Measurements from ENCODE around the gene HDAC2.
"Not testable (repeated sequence)": the region's sequence is repeated elsewhere in the genome, so short reads cannot be mapped to it uniquely, and the experiment has no call there.

The HDAC2 gene

DNA sequence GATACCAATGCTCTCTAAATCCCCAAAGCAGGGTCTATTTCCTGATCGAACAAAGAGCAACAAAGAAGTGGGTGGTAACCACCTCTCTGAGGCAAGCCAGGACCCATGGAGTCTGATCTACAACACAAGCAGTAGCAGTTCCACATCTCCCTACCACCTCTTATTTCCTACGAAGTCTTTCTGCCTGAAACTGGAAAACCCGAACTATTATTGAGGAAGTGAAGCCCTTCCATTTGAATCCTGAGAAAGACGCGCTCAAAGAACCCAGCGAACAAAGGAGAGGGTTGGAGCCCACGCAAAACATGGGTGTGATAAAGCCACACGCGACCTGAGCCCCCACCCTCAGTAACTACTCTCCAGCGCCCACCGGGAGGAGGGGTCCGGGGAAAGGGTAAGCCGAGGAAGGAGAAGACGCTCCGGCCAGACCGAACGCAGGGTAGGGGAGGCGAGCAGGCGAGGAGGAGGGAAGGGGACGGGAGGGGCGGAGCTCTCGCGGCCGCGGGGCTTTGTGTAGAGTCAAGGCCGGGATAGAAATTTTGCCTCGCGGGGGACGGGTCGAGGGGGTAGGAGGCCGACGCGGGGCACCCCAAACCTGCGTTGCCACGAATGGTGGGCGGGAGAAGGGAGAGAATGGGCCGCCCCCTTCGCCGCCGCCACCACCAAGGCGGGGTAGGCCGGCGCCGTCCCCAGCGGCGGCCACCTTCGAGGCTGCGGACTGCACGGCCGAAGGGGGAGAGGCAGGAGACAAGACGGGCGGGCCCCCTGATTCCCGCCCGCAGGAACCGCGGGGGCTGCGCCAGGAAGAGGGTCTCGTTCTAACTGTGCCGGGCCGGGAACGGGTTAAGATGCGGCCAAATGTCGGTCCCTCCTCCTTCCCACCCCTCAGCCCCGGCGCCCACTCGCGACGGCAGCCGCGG, 802 bp downstream of the HDAC2 start:
- DNase-seq: peak; percentile 77

DNA sequence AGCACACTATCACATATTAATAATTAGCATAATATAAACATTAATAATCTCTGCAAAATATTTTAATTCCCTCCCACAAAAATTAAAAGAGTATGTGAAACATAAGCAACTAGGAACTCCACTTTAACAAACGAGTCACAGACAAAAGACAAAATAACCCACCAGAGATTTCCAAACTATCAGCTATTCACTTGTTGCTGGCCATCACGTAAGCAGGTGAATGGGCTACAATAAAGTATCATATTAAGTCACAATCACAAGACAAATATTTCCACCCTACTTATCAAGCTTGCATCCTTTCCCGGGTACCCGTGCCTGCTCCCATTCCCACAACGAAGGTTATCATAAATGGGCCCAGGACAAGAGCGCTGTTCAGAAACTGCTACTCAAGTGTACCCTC, 2.5 kb downstream of the HDAC2 start:
- no peak for DNase-seq

- DNase-seq: no peak
Observed at GRCh38 chr6:113967777-113968176, 3.2 kb downstream of the HDAC2 start.

GRCh38 chr6:113960795-113961194, 10.2 kb downstream of the HDAC2 start:
- no peak for DNase-seq

DNA sequence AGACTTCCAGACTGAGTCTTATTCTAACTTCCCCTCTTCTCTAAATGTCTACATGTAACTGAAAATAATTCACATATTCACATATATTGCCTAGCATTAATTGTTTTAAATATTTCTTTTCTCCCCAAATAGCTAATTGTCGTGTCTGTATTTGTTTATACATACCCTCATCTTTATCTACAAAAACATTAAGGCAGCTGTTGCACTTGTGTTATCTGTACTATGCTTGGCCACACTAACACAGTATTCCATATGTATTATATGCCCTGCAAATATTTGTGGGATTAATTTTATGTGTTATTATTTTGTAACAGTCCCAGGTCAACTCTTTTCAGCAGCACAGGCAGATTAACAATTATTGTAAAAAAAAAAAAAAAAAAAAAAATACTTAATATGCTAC, 11.7 kb downstream of the HDAC2 start:
- no peak for DNase-seq

DNA sequence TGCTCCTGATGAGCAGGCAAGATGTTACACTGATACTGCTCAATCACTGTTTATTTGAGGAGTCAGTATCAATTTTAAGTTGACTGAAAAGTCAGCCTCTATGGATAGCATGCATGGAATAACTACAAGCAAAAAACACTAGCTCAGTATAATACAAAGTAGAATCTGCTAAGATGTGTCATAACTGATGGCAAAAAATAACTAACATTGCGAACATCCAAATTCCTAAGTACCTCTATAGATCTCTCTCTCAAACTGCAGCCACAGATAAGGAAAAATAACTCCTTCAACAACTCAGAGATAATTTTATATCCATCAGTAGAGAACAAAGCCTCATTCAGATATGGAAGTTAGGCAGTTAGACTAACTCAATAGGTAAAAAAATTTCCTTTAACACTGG, 16.3 kb downstream of the HDAC2 start:
- no peak for DNase-seq

GRCh38 chr6:113953346-113953745, 17.6 kb downstream of the HDAC2 start:
- DNase-seq: no peak

DNA sequence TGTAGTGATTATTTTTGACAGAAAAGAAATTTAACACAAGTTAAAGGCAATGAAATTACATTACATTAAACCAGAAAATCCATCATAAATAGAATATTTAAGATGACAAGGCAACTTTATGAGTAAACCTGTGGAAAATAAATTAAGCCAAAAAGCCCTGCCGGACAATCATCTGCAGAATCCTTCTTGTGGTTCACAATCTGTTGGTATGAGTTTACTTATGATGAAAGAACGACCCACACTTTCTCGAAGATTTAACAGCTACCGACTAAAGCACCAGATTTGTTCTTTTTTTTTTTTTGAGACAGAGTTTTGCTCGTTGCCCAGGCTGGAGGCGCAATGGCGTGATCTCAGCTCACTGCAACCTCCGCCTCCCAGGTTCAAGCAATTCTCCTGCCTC, 21.4 kb downstream of the HDAC2 start:
- DNase-seq: no peak

GRCh38 chr6:113944701-113945100, 26.2 kb downstream of the HDAC2 start:
- no peak for DNase-seq

- no peak for DNase-seq
Observed at GRCh38 chr6:113939825-113940224, 31.1 kb downstream of the HDAC2 start.

- DNase-seq: no peak
Observed at GRCh38 chr6:113936093-113936934, 34.6 kb downstream of the HDAC2 start.

DNA sequence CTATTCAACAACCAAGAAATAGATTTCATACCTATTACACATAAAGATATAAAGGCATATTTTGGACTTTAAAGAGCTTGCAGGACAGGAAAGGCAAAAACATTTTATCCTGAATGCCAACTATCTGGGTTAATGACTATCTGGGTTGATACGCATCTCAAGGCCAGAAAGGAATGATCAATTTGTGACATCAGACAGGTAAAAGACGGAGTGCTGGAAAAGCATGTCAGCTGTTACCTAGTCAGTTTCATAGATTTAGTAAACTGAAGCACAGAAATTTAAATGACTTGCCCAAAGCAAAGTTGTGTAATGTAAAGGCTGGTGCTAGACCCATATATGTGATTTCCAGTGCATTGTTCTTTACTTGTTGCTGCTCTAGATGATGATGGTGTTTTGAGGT, 36.8 kb downstream of the HDAC2 start:
- no peak for DNase-seq

- not testable (repeated sequence) for DNase-seq
Observed at GRCh38 chr6:113931907-113932306, 39.0 kb downstream of the HDAC2 start.

DNA sequence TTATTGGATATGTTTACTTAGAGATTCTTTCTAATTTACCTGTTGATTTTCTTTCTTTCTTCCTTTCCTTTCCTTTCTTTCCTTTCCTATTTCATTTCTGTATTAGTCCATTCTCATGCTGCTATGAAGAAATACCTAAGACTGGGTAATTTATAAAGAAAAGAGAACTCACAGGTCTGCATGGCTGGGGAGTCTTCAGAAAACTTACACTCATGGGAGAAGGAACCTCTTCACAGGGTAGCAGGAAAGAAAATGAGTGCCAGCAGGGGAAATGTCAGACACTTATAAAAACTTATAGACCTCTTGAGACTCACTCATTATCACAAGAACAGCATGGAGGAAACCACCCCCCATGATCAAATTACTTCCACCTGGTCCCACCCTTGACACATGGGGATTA, 40.8 kb downstream of the HDAC2 start:
- no peak for DNase-seq

GRCh38 chr6:113927001-113927400, 43.9 kb downstream of the HDAC2 start:
- DNase-seq: no peak

DNA sequence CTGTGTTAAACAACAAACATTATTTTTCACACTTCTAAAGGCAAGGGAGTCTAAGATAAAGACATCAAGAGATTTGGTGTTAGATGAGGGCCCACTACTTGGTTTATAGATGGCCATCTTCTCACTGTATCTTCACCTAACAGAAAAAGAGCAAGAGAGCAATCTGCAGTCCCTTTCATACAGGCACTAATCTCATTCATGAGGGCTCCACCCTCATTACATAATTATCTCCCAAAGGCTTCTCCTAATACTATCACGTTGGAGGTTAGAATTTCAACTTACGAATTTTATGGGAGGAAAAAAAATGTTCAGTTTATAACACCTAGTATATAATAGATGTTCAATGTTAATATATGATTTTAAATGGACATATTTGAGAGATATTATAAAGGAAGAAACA, 45.6 kb downstream of the HDAC2 start:
- DNase-seq: no peak

GRCh38 chr6:113924312-113924723, 46.6 kb downstream of the HDAC2 start:
- DNase-seq: no peak

- DNase-seq: no peak
Observed at GRCh38 chr6:113923526-113923925, 47.4 kb downstream of the HDAC2 start.

GRCh38 chr6:113921299-113921904, 49.5 kb downstream of the HDAC2 start:
- no peak for DNase-seq

DNA sequence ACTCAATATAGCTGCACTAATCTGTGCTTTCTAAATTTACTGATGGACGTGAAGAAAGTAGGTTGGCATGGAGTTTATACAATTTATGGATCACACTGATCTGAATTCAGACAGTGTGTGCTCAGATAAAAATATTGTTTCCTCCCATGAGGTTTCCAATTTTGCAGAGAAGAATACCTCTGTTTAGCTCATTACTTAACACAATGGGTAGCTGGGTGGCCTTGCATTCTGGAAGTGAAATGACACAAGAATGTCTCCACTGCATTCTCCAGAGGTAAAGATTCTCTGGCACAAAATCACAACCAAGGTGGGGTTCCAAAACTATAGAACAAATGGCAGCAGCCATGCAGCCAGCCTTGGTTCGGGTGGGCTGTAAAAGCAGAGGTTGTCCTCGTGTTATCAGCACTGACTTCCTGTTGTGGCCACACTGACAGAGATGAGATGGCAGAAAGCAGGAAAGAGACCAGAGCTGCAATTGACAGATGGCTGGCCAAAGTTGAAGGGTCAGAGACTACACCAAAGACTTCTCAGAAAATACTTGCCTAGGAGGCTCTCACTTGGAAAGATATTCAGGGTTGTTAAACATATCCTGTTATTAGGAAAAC, 50.2 kb downstream of the HDAC2 start:
- DNase-seq: no peak

- not testable (repeated sequence) for DNase-seq
Observed at GRCh38 chr6:113910285-113910684, 60.7 kb downstream of the HDAC2 start.

- DNase-seq: no peak
Observed at GRCh38 chr6:113909224-113909856, 61.6 kb downstream of the HDAC2 start.

DNA sequence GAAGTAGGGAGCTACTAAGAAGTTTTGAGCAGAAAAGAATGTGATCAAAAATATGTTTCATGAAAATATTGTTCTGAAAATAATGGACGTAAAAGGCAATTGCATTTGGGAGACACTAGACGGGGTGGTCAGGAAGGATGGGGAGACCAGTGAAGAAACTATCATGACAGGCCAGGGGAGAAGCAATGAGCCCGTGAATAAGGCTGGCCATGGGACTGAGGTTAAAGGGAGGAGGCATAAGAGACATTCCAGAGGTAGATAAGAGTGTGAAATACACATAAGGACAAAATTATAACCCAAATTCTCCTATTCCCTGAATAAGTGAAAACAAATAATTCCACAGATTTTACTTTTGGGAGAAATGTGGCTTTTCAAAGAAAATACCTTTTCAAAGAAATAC, 62.1 kb downstream of the HDAC2 start:
- no peak for DNase-seq
